ENCODE measurements around the gene HSPA4. TPM values are rescaled to one million over a fixed set of nuclear protein-coding genes. Genes with fewer than 3 reads are reported as not detected.

The HSPA4 gene
- total and polyA plus RNA-seq, 12 donors: 48.0 to 207 (median 96.8) TPM

GRCh38 chr5:133091034-133091433 is 39.2 kb downstream of the HSPA4 start:
- intact Hi-C loops (cut with DNase I): no loop called here
- Histone ChIP-seq H3K4me1 (replicated peaks in 1 of 2) (no peaks in the 10 kb centered on the region), H3K27me3 (no peaks in the 10 kb centered on the region), H3K9me3 (replicated peaks in 1 of 3) (no peaks in the 10 kb centered on the region), H3K27ac (no peak overlapping the region), H3K36me3 (replicated peaks in 1 of 2) (peaks cover 0 to 84% of the 10 kb centered on the region in 2 donors), H3K4me3 (no peak overlapping the region)
- 58 to 67% (median 62%) methylated on average over 3 of the region's 3 CpGs for WGBS, 4 donors
- DNase-seq: no peak
- no peak for TF ChIP-seq POLR2A (IDR thresholded peaks at IDR 0.05)

- Histone ChIP-seq H3K36me3 (replicated peaks in 1 of 2) (peaks cover 0 to 34% of the 10 kb centered on the region in 2 donors), H3K4me3 (no peak overlapping the region), H3K27ac (no peak overlapping the region), H3K4me1 (replicated peaks in 1 of 2) (peaks cover 0 to 13% of the 10 kb centered on the region in 2 donors), H3K9me3 (replicated peaks in 1 of 3) (no peaks in the 10 kb centered on the region), H3K27me3 (no peaks in the 10 kb centered on the region)
- WGBS, 4 donors: 83 to 88% (median 86%) methylated on average over 3 of the region's 3 CpGs
- TF ChIP-seq POLR2A (IDR thresholded peaks at IDR 0.05) (no peak), CTCF (IDR thresholded peaks at IDR 0.05) (no peak)
- intact Hi-C loops (cut with DNase I): no loop called here
- no peak for DNase-seq
These were observed 54.5 kb downstream of the HSPA4 start for GRCh38 chr5:133106343-133106742.

DNA sequence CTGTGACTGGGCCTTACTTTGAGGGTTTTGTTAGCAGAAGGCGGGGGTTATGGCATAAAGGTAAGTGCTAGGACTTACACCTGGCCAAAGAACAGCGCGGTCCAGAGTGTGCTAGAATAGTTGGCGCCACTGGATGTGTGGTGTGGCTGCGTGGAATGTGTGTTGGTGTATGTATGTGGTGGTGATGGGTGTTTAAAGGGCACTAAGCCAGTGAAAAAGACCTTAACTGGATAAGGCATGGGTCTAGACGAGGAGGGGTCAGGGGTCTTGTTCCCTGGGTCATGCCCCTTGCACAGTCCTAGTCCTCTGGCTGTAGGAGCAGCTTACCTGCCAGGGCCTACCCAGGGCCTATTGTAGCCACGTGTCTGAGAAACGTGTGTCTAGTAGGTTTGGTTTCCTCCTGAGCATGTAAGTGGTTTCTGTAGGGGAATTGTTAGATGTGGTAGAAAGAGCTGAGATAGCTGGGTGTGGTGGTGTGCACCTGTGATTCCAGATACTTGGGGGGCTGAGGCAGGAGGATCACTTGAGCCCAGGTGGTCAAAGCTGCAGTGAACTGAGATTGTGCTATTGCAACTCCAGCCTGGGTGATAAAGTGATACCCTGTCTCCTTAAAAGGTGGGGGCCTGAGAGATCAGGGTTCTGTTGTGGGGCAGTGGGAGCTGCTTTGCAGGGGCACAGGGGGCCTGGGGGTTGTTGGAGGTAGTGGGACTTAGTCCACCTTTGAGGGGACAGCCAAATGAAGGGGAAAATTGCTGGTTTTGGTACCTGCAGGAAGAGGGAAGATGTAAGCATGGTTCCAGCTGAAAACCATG is 55.2 kb downstream of the HSPA4 start:
- DNase-seq: no peak
- no peaks in the 10 kb centered on the region for H3K27me3 ChIP-seq
- H3K4me3 ChIP-seq: no peak overlapping the region
- TF ChIP-seq POLR2A (IDR thresholded peaks at IDR 0.05): no peak
- no peak for TF ChIP-seq CTCF (IDR thresholded peaks at IDR 0.05)
- peaks cover 0 to 14% of the 10 kb centered on the region in 2 donors for H3K4me1 ChIP-seq (replicated peaks in 1 of 2)
- intact Hi-C loops (cut with DNase I): no loop called here
- H3K36me3 ChIP-seq (replicated peaks in 1 of 2): peaks cover 0 to 30% of the 10 kb centered on the region in 2 donors
- no peak overlapping the region for H3K27ac ChIP-seq
- H3K9me3 ChIP-seq (replicated peaks in 1 of 3): no peaks in the 10 kb centered on the region
- 78 to 90% (median 86%) methylated on average over 8 of the region's 8 CpGs for WGBS, 4 donors

DNA sequence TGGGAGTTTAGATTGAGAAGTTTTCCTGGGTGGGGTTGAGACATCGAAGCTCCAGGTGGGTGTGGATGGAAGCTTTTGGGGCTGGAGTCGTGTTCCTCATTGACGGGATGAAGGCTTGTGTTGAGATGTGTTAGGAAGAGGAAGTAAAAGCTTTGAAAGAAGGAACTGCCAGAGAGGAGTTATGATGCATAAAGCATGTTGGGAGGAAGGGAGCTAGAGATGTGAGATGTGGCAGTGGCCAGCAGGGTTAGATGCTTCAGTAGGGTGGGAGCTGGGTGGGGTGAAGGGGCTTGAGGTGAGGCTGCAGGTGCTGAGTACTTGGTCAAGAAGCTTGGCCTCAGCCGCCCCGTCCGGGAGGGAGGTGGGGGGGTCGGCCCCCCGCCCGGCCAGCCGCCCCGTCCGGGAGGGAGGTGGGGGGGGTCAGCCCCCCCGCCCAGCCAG is 56.7 kb downstream of the HSPA4 start:
- Histone ChIP-seq H3K9me3 (replicated peaks in 1 of 3) (no peaks in the 10 kb centered on the region), H3K27ac (no peak overlapping the region), H3K27me3 (no peaks in the 10 kb centered on the region), H3K4me3 (no peak overlapping the region), H3K4me1 (replicated peaks in 1 of 2) (peaks cover 0 to 14% of the 10 kb centered on the region in 2 donors), H3K36me3 (replicated peaks in 1 of 2) (peaks cover 0 to 23% of the 10 kb centered on the region in 2 donors)
- 60 to 84% (median 75%) methylated on average over 4 to 12 of the region's 13 CpGs for WGBS, 4 donors
- DNase-seq: no peak
- intact Hi-C loops (cut with DNase I): no loop called here
- TF ChIP-seq CTCF (IDR thresholded peaks at IDR 0.05) (no peak), POLR2A (IDR thresholded peaks at IDR 0.05) (no peak)

Measured in adrenal gland (tissue), 12 donors.